Measurements from ENCODE around the gene CALCOCO2. TPM values are rescaled to one million over a fixed set of nuclear protein-coding genes. Genes with fewer than 3 reads are reported as not detected.
"Not testable (repeated sequence)": the region's sequence is repeated elsewhere in the genome, so short reads cannot be mapped to it uniquely, and the experiment has no call there.

Gene CALCOCO2
- 100 to 1,000 TPM; 101 to 130 TPM for total RNA-seq

- no peaks in the 10 kb centered on the region for H3K9me3 Mint-ChIP-seq
- H3K27ac Mint-ChIP-seq, result peak within 1 kb of the TSS; percentile 91
- H3K4me3 Mint-ChIP-seq, result peak within 1 kb of the TSS; percentile 93
- peak; percentile 92 for ATAC-seq (replicated peaks)
- H3K36me3 Mint-ChIP-seq (ENCODE audit: low read depth), result peaks cover 9% of the 10 kb centered on the region
- H3K4me1 Mint-ChIP-seq, result peaks cover 12% of the 10 kb centered on the region
- H3K27me3 Mint-ChIP-seq, result no peaks in the 10 kb centered on the region
These were observed at the start of gene CALCOCO2 for GRCh38 chr17:48830840-48831548. TSS of gene CALCOCO2 (plus strand) at chr17:48831035. CDS start at chr17:48841708, 10,673 bp downstream.

GRCh38 chr17:48787828-48788227, 43.0 kb upstream of the CALCOCO2 start:
- Mint-ChIP-seq H3K27me3 (peaks cover 22% of the 10 kb centered on the region), H3K4me1 (no peaks in the 10 kb centered on the region), H3K36me3 (ENCODE audit: low read depth) (no peaks in the 10 kb centered on the region), H3K9me3 (no peaks in the 10 kb centered on the region), H3K27ac (no peak overlapping the region), H3K4me3 (no peak overlapping the region)
- ATAC-seq (replicated peaks), result no peak

DNA sequence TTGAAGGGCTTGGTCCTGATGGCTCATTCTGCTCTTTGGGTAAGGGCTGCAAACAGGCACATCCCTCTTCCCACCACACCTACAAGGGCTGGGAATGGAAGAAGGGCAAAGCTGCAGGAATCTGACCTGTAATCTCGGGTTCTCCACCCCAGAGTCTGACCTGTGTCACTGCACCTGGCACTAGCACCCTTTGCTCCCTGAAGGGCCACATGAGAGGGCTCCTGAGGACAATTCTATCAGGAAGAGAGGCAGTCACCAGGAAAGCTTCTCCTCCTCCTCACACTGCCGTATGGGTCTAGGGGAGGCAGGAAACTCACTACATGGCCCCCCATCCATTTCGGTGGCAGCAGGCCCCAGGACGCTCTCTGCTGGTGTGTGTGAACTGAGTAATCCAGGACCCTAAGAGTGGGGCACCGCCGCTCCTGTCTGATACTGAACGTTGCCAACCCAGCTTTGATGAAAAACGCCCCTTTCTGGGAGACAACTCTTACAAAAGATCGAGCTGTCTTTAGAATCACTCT, 40.2 kb upstream of the CALCOCO2 start:
- H3K4me1 Mint-ChIP-seq, result no peaks in the 10 kb centered on the region

DNA sequence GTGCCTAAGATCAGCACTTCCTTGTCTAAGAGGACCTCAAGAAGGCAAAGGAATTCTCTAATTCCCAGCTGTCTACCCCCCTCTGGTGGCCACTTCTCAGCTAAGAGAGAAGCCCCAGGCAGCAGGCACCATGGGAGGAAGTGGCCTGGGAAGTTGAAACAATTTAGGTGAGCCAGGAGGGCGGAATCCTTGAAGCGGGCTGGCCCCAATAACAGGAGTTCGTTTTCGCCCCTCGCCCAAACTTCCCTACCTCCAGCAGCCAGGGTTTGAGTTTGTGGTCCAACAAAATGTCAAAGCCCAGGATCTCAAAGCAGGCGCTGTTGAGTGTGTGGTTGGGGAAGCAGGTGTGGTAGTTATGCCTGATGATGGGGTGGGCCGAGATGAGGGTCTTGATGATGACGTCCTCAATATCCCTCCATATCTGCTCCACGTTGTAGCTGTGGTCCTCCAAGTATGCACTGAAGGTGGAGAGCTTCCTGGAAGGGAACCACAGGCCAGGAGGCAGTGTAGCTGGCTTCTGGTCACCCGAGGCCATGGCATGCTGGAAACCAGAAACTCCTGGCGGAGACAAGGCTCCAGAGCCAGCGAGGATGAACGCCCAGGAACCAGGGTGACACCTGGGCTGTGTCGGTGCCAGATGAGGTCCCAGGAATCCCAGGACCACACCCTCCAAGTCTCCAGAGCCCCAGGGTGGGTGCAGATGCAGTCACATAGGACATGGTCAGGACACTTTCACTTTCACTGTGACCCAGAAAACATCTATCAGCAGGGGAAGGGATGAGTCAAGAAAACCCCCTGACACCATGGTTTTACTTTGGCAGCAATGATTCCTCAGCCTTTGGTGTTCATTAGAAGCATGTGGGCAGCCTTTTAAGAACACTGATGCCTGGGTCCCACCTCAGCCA, 39.5 kb upstream of the CALCOCO2 start:
- Mint-ChIP-seq H3K27me3 (peaks cover 35% of the 10 kb centered on the region), H3K36me3 (ENCODE audit: low read depth) (no peaks in the 10 kb centered on the region)

More for the DNA sequence above, 40.2 kb upstream of the CALCOCO2 start:
- Mint-ChIP-seq H3K36me3 (ENCODE audit: low read depth) (no peaks in the 10 kb centered on the region), H3K27ac (no peak overlapping the region), H3K4me3 (no peak overlapping the region), H3K27me3 (peaks cover 35% of the 10 kb centered on the region), H3K9me3 (no peaks in the 10 kb centered on the region)
- ATAC-seq (replicated peaks), result no peak

GRCh38 chr17:48792033-48792798, 38.6 kb upstream of the CALCOCO2 start:
- peaks cover 40% of the 10 kb centered on the region for H3K27me3 Mint-ChIP-seq
- H3K27ac Mint-ChIP-seq, result no peak overlapping the region
- no peaks in the 10 kb centered on the region for H3K9me3 Mint-ChIP-seq

More for the DNA sequence above, 39.5 kb upstream of the CALCOCO2 start:
- Mint-ChIP-seq H3K4me3 (no peak overlapping the region), H3K9me3 (no peaks in the 10 kb centered on the region), H3K4me1 (no peaks in the 10 kb centered on the region), H3K27ac (no peak overlapping the region)
- ATAC-seq (replicated peaks), result peak; percentile 67

DNA sequence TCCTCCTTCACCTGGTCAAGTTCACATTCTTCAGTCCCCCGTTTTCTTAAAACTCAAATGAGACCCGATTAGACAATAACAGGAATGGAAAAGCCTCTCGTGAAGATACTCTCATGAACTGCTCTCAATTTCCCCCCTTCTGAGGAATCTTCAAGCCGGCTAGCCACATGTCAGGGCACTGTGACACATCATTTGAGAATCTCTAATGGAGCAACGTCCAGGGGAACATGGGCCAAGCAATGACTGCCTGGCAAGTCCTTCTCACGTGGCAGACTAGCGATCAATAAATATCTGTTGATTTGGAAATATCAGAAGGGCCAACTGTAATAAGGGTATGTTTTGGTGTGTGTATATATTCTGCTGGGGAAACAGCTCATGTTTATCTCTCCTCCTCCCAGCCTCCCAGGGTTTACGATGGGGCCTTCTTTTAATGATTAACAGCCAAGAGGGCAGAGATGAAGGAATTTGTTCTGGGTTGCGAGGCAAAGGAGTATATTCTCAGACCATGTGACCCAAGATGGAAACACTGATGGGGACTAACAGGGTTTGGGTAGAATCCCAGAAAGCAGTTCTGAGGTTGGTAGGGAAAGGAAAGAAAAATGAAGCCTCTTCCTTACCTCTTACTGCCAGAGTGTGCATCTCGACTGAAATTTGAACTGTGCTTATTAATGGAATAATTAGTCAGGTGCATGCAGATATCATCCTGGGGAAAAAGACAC, 35.2 kb upstream of the CALCOCO2 start:
- Mint-ChIP-seq H3K27me3 (peaks cover 36% of the 10 kb centered on the region), H3K27ac (no peak overlapping the region), H3K4me1 (no peaks in the 10 kb centered on the region), H3K36me3 (ENCODE audit: low read depth) (no peaks in the 10 kb centered on the region), H3K4me3 (no peak overlapping the region), H3K9me3 (no peaks in the 10 kb centered on the region)
- ATAC-seq (replicated peaks), result no peak

More at GRCh38 chr17:48792033-48792798, 38.6 kb upstream of the CALCOCO2 start:
- Mint-ChIP-seq H3K36me3 (ENCODE audit: low read depth) (no peaks in the 10 kb centered on the region), H3K4me3 (no peak overlapping the region), H3K4me1 (no peaks in the 10 kb centered on the region)
- no peak for ATAC-seq (replicated peaks)

- H3K36me3 Mint-ChIP-seq (ENCODE audit: low read depth); H3K27ac Mint-ChIP-seq; H3K4me3 Mint-ChIP-seq; ATAC-seq (replicated peaks); H3K4me1 Mint-ChIP-seq; H3K9me3 Mint-ChIP-seq: not testable (repeated sequence)
- H3K27me3 Mint-ChIP-seq, result peaks cover 38% of the 10 kb centered on the region
These were observed 34.7 kb upstream of the CALCOCO2 start for GRCh38 chr17:48796163-48796522.

DNA sequence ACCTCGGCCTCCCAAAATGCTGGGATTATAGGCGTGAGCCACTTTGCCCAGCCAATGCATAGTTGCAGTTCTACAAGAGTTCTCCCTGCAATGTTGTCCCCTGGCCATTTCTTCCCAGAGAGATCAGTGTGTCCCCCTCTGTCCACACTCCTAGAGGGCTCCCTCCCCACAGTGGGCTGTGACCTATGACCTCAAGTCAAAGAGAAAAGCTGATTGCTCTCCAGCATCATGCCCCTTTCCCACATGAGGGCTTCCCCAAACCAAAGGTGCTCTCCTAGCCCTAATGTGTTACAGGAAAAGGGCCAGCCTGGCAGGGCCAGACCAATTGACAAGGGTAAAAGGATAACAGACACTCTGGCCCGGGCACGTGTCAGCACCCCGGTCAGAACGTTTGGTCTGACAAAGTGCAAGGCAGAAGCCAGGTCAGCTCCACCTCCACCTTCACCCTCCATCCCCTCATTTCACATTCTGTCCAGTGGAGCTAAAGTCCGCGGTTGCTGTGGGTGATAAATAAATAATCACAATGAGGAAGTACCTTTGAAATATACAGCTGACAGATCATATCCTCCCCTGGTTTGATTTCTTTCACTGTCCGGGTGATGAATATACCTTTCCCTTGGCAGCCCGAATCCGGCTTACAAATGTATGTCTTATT, 31.6 kb upstream of the CALCOCO2 start:
- H3K27ac Mint-ChIP-seq, result no peak overlapping the region
- ATAC-seq (replicated peaks), result no peak

GRCh38 chr17:48800626-48801217, 30.1 kb upstream of the CALCOCO2 start:
- Mint-ChIP-seq H3K27me3 (peaks cover 25% of the 10 kb centered on the region), H3K27ac (no peak overlapping the region), H3K9me3 (no peaks in the 10 kb centered on the region), H3K4me3 (no peak overlapping the region), H3K4me1 (no peaks in the 10 kb centered on the region), H3K36me3 (ENCODE audit: low read depth) (no peaks in the 10 kb centered on the region)
- no peak for ATAC-seq (replicated peaks)

More for the DNA sequence above, 31.6 kb upstream of the CALCOCO2 start:
- no peaks in the 10 kb centered on the region for H3K9me3 Mint-ChIP-seq
- no peaks in the 10 kb centered on the region for H3K4me1 Mint-ChIP-seq
- H3K36me3 Mint-ChIP-seq (ENCODE audit: low read depth), result no peaks in the 10 kb centered on the region
- H3K4me3 Mint-ChIP-seq, result no peak overlapping the region
- peaks cover 30% of the 10 kb centered on the region for H3K27me3 Mint-ChIP-seq

- Mint-ChIP-seq H3K36me3 (ENCODE audit: low read depth) (no peaks in the 10 kb centered on the region), H3K27ac (no peak overlapping the region)
These were observed 25.9 kb upstream of the CALCOCO2 start for GRCh38 chr17:48804936-48805411.

GRCh38 chr17:48809182-48809581, 21.7 kb upstream of the CALCOCO2 start:
- no peak for ATAC-seq (replicated peaks)
- peaks cover 3% of the 10 kb centered on the region for H3K27me3 Mint-ChIP-seq
- H3K36me3 Mint-ChIP-seq (ENCODE audit: low read depth), result no peaks in the 10 kb centered on the region
- no peaks in the 10 kb centered on the region for H3K4me1 Mint-ChIP-seq
- H3K27ac Mint-ChIP-seq, result no peak overlapping the region
- H3K9me3 Mint-ChIP-seq, result no peaks in the 10 kb centered on the region
- no peak overlapping the region for H3K4me3 Mint-ChIP-seq

More at GRCh38 chr17:48804936-48805411, 25.9 kb upstream of the CALCOCO2 start:
- H3K9me3 Mint-ChIP-seq, result no peaks in the 10 kb centered on the region
- H3K4me3 Mint-ChIP-seq, result no peak overlapping the region
- ATAC-seq (replicated peaks), result peak; percentile 80
- no peaks in the 10 kb centered on the region for H3K4me1 Mint-ChIP-seq
- H3K27me3 Mint-ChIP-seq, result peaks cover 9% of the 10 kb centered on the region

DNA sequence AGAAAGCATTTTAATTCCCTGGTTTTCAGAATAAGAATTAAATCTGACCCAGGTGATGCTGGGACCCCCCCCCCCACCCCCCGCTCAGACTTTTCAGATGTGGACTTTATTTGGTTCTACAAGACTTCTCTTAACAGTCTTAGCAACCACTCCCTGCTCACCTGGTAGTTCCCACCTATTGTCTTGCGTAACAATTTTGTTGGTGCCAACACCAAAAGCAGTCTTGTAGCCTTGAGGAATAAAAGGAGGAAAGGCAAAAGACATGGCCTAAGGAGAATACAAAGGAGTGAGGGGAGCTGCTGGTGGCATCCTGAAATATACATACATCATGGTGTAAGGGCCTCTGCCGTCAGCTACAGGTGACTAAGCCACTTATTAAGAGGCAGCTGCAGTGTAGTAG, 18.8 kb upstream of the CALCOCO2 start:
- Mint-ChIP-seq H3K36me3 (ENCODE audit: low read depth) (no peaks in the 10 kb centered on the region), H3K4me1 (peaks cover 8% of the 10 kb centered on the region), H3K9me3 (no peaks in the 10 kb centered on the region), H3K27me3 (peaks cover 22% of the 10 kb centered on the region), H3K4me3 (no peak overlapping the region), H3K27ac (no peak overlapping the region)
- no peak for ATAC-seq (replicated peaks)

GRCh38 chr17:48814504-48814903, 16.3 kb upstream of the CALCOCO2 start:
- no peak for ATAC-seq (replicated peaks)
- Mint-ChIP-seq H3K4me1 (peaks cover 8% of the 10 kb centered on the region), H3K27me3 (peaks cover 22% of the 10 kb centered on the region), H3K9me3 (no peaks in the 10 kb centered on the region), H3K27ac (no peak overlapping the region), H3K4me3 (no peak overlapping the region), H3K36me3 (ENCODE audit: low read depth) (no peaks in the 10 kb centered on the region)

All from activated T-helper 17 cell treated with anti-CD3 and anti-CD28 coated beads, Interleukin-2, amount 50 U/mL, for 72 hours (primary cell).